ENCODE results near the gene PLCB1.
A peak's percentile ranks its signal among the peaks of the same experiment; 100 is the strongest.
"Not testable (repeated sequence)": the region's sequence is repeated elsewhere in the genome, so short reads cannot be mapped to it uniquely, and the experiment has no call there.

The PLCB1 gene

DNA sequence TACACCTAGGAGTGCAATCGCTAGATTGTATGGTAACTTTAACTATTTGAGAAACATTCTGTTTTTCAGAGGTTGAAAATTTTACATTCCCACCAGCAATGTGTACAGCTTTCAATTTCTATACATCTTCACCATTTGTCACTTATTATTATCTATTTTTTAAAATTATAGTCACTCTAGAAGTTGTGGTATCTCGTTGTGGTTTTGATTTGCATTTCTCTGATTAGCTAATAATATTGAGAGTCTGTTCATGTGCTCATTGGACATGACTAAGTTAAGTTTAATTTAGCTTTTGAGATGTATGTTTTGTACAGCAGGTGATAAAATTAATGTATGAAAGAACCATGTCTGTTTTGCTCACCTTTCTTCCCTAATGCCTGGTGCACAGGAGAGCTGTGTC lies 34.8 kb upstream of the PLCB1 start:
- no peak for DNase-seq (ENCODE audit: low read depth)
- TF ChIP-seq, protein P1, sequence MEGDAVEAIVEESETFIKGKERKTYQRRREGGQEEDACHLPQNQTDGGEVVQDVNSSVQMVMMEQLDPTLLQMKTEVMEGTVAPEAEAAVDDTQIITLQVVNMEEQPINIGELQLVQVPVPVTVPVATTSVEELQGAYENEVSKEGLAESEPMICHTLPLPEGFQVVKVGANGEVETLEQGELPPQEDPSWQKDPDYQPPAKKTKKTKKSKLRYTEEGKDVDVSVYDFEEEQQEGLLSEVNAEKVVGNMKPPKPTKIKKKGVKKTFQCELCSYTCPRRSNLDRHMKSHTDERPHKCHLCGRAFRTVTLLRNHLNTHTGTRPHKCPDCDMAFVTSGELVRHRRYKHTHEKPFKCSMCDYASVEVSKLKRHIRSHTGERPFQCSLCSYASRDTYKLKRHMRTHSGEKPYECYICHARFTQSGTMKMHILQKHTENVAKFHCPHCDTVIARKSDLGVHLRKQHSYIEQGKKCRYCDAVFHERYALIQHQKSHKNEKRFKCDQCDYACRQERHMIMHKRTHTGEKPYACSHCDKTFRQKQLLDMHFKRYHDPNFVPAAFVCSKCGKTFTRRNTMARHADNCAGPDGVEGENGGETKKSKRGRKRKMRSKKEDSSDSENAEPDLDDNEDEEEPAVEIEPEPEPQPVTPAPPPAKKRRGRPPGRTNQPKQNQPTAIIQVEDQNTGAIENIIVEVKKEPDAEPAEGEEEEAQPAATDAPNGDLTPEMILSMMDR (conservative IDR thresholded peaks at IDR 0.05; ENCODE audit: control insufficient read depth, insufficient read depth, low read depth, low read length) = no peak
- no peak overlapping the region for H3K4me3 ChIP-seq (ENCODE audit: control insufficient read depth, low read depth, low read length)

DNA sequence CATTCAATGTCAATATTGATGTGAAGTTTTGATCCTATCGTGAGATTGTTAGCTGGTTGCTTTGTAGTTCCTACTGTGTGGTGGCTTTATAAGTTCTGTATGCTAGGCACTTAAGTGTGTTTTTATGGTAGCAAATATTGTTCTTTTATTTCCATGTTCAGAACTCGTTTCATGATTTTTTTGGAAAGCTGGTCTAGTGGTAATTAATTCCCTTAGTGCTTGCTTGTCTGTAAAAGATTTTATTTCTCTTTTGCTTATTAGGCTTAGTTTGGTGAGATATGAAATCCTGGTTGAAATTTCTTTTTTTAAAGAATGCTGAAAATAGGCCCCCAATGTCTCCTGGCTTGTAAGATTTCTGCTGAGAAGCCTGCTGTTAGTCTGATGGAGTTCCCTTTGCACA lies 27.8 kb upstream of the PLCB1 start:
- H3K4me3 ChIP-seq (ENCODE audit: control insufficient read depth, low read depth, low read length) = no peak overlapping the region
- TF ChIP-seq, protein P1 (conservative IDR thresholded peaks at IDR 0.05; ENCODE audit: control insufficient read depth, insufficient read depth, low read depth, low read length) = no peak
- no peak for DNase-seq (ENCODE audit: low read depth)

DNA sequence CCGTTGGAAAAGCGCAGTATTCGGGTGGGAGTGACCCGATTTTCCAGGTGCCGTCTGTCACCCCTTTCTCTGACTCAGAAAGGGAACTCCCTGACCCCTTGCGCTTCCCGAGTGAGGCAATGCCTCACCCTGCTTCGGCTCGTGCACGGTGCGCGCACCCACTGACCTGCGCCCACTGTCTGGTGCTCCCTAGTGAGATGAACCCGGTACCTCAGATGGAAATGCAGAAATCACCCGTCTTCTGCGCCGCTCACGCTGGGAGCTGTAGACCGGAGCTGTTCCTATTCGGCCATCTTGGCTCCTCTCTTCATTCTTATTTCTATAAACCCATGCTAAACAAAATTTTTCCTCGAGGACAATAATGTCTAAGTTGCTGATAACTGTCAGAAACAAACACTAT lies 17.5 kb upstream of the PLCB1 start:
- H3K4me3 ChIP-seq (ENCODE audit: control insufficient read depth, low read depth, low read length); DNase-seq (ENCODE audit: low read depth): not testable (repeated sequence)

DNA sequence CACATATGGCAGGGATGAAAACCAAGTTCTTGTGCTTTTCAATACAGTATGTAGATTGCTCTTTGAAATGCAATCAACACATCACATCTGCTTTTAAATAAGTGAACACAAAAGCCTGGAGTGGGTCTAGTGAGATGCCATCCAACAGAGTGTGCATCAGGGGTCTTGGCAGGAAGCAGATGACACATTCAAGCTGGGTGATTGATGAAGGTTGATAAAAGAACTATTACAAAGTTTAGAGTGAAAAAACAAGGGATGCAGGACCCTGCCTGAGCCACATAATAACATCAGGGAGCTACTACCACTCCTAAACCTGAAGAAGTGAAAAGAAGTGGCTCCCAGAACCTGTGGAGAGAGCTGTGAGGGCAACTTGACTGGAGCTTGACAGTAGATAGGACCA lies 16.6 kb upstream of the PLCB1 start:
- no peak overlapping the region for H3K4me3 ChIP-seq (ENCODE audit: control insufficient read depth, low read depth, low read length)
- TF ChIP-seq, protein P1 (conservative IDR thresholded peaks at IDR 0.05; ENCODE audit: control insufficient read depth, insufficient read depth, low read depth, low read length) = no peak
- no peak for DNase-seq (ENCODE audit: low read depth)

DNA sequence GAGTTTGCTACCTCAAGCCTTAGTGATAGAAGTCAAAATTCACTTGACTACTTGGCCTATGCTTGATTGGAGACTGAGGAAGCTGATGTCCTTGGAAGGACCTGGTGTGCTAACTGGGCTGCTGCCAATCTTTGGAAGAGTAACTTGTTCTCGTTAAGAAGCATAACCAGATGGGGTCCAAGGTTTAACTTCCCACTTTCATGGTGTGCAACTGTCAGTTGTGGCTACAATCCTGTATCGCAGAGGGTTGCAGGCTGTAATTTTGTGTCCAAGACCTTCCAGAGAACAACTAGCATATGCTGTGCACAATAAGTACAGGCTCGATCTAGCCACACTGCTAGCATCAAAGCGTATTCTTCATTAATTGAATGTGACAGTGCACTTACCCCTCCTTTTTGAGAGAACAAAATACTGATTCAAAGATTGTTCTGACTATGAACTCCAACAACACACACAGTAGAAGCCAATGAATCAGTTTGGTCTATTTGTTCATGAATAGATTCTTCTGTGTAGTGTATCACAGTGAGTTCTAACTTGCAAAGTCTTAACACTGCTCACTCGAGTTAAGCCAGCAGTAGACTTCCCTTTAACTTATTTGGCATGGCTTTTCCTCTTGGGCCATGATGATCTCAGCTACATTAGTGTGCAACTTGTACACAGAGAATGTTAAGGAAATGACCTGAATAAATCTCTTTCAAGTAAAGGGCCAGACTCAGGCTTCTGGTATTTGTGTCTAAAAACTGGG lies 15.8 kb upstream of the PLCB1 start:
- no peak overlapping the region for H3K4me3 ChIP-seq (ENCODE audit: control insufficient read depth, low read depth, low read length)
- TF ChIP-seq, protein P1 (conservative IDR thresholded peaks at IDR 0.05; ENCODE audit: control insufficient read depth, insufficient read depth, low read depth, low read length) = no peak
- peak; percentile 83 for DNase-seq (ENCODE audit: low read depth)

DNA sequence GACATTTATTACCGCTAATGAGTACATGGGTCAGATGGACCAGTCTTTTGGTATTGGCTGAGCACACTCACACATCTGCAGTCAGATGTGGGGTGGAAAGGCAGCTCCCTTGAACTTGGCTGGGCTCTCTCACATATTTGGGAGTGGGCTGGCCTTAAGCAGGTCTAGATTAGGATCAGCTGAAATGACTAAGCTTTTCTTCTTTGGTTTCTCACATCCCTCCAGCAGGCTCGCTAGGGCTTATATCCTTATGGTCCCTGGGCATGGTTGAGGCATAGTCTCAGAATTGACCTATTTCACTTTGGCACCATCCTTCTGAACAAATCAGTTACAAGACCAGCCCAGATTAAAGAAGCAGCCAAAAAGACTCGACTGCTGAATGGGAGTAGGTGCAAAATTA lies 14.4 kb upstream of the PLCB1 start:
- DNase-seq (ENCODE audit: low read depth) = no peak
- H3K4me3 ChIP-seq (ENCODE audit: control insufficient read depth, low read depth, low read length) = no peak overlapping the region
- TF ChIP-seq, protein P1 (conservative IDR thresholded peaks at IDR 0.05; ENCODE audit: control insufficient read depth, insufficient read depth, low read depth, low read length) = no peak

DNA sequence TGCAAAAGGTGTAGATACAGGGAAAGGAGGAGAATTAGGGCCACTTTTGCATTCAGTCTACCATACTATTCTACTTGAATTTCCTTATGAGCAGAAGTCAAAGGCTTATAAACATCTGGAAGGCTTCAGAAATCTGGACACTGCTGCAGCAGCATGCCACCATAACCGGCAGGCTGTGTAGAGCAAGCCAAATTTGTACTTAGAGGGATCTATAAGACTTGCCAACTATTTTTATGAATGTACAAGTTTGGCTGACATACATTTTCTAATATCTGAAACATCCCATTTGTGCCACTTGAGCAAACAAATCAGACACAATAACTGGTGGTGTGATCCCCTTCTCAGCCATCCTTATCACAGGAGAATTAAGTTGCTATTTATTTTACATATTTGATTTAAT lies 14.0 kb upstream of the PLCB1 start:
- DNase-seq (ENCODE audit: low read depth) = no peak
- TF ChIP-seq, protein P1 (conservative IDR thresholded peaks at IDR 0.05; ENCODE audit: control insufficient read depth, insufficient read depth, low read depth, low read length) = no peak
- no peak overlapping the region for H3K4me3 ChIP-seq (ENCODE audit: control insufficient read depth, low read depth, low read length)

Measured in fibroblast of mammary gland (primary cell).